Loucy (cell line): ENCODE data around the gene PLEKHD1.

Experiments
- H2AFZ ChIP-seq: fragments of 200-600 bp; sonication (generic); 2 replicates; pipeline ENCODE4 v1.6.0; 2016; ENCODE audit warnings: antibody characterized with exemption, mild to moderate bottlenecking, low read length, moderate library complexity
- H3F3A ChIP-seq: fragments of 200-600 bp; 2 replicates; pipeline ENCODE4 v1.6.0; 2016; ENCODE audit warnings: antibody characterized with exemption, low read depth, mild to moderate bottlenecking
- H3K27me3 ChIP-seq: fragments of 200-600 bp; sonication (generic); 2 replicates; pipeline ENCODE4 v1.6.1; 2014; ENCODE audit warnings: low read length, mild to moderate bottlenecking; ENCODE audit not compliant: insufficient read depth, poor library complexity, severe bottlenecking
- H3K36me3 ChIP-seq: fragments of 200-600 bp; sonication (generic); 2 replicates; pipeline ENCODE4 v1.6.1; 2016; ENCODE audit warnings: low read length; ENCODE audit not compliant: insufficient read depth
- H3K4me1 ChIP-seq: fragments of 200-600 bp; sonication (generic); 2 replicates; pipeline ENCODE4 v1.5.1; 2014; ENCODE audit warnings: low read length, mild to moderate bottlenecking; ENCODE audit not compliant: insufficient read depth, poor library complexity, severe bottlenecking
- H3K4me2 ChIP-seq: fragments of 200-600 bp; sonication (generic); 2 replicates; pipeline ENCODE4 v1.6.0; 2014; ENCODE audit warnings: antibody characterized with exemption, low read length, low read depth, mild to moderate bottlenecking; ENCODE audit not compliant: poor library complexity, severe bottlenecking
- H3K4me3 ChIP-seq: fragments of 200-600 bp; sonication (generic); 2 replicates; pipeline ENCODE4 v1.5.1; 2014; ENCODE audit warnings: low read length, mild to moderate bottlenecking, mixed read lengths; ENCODE audit not compliant: poor library complexity, severe bottlenecking
- H3K79me2 ChIP-seq: fragments of 200-600 bp; sonication (generic); 2 replicates; pipeline ENCODE4 v1.6.1; 2014; ENCODE audit warnings: low read length; ENCODE audit not compliant: insufficient read depth
- H3K9ac ChIP-seq: fragments of 200-600 bp; sonication (generic); 2 replicates; pipeline ENCODE4 v1.6.0; 2014; ENCODE audit warnings: mild to moderate bottlenecking, low read depth, low read length, moderate library complexity; ENCODE audit not compliant: poor library complexity, severe bottlenecking
- H3K9me2 ChIP-seq: fragments of 200-600 bp; sonication (generic); replicated peaks from 2 replicates; pipeline ENCODE4 v1.6.1; 2016; ENCODE audit warnings: low read depth, low read length, mixed read lengths
- H3K9me3 ChIP-seq: fragments of 200-600 bp; sonication (generic); 2 replicates; pipeline ENCODE4 v1.6.1; 2014; ENCODE audit warnings: mild to moderate bottlenecking, antibody characterized with exemption, low read length, low read depth; ENCODE audit not compliant: insufficient read depth
- H4K20me1 ChIP-seq: fragments of 200-600 bp; sonication (generic); 2 replicates; pipeline ENCODE4 v1.6.0; 2014; ENCODE audit warnings: antibody characterized with exemption, low read length, mild to moderate bottlenecking; ENCODE audit not compliant: insufficient read depth, poor library complexity, severe bottlenecking
- CTCF ChIP-seq: fragments of 200-600 bp; sonication (generic); conservative IDR thresholded peaks from 2 replicates; pipeline ENCODE4 v1.5.1; 2014; ENCODE audit warnings: mild to moderate bottlenecking, antibody characterized with exemption, low read length
- EZH2phosphoT487 ChIP-seq: fragments of 200-600 bp; IDR thresholded peaks from 2 replicates; pipeline ENCODE4 v1.6.1; 2018; ENCODE audit warnings: antibody characterized with exemption, mild to moderate bottlenecking, moderate library complexity, borderline replicate concordance

PLEKHD1 gene

GRCh38 chr14:69559581-69560011 is 75.1 kb downstream of the PLEKHD1 start:
- Histone ChIP-seq H3K4me1 (no peaks in the 10 kb centered on the region), H3F3A (no peaks in the 10 kb centered on the region), H3K36me3 (no peaks in the 10 kb centered on the region), H2AFZ (no peak overlapping the region), H3K4me2 (no peak overlapping the region), H3K4me3 (no peak overlapping the region), H3K9me3 (no peaks in the 10 kb centered on the region), H3K79me2 (no peaks in the 10 kb centered on the region), H4K20me1 (no peaks in the 10 kb centered on the region), H3K27me3 (no peaks in the 10 kb centered on the region), H3K9me2 (no peaks in the 10 kb centered on the region), H3K9ac (no peak overlapping the region)
- TF ChIP-seq CTCF (no peak), EZH2phosphoT487 (no peak)

GRCh38 chr14:69560826-69561225 is 76.3 kb downstream of the PLEKHD1 start:
- Histone ChIP-seq H3K27me3 (no peaks in the 10 kb centered on the region), H3K4me2 (no peak overlapping the region), H3K9ac (no peak overlapping the region), H2AFZ (no peak overlapping the region), H3K79me2 (no peaks in the 10 kb centered on the region), H3K9me2 (no peaks in the 10 kb centered on the region), H3K4me1 (no peaks in the 10 kb centered on the region), H3F3A (no peaks in the 10 kb centered on the region), H3K36me3 (no peaks in the 10 kb centered on the region), H3K9me3 (no peaks in the 10 kb centered on the region), H4K20me1 (no peaks in the 10 kb centered on the region), H3K4me3 (no peak overlapping the region)
- TF ChIP-seq EZH2phosphoT487: no peak
- TF ChIP-seq CTCF: no peak

- no peak for TF ChIP-seq CTCF
- TF ChIP-seq EZH2phosphoT487: no peak
- Histone ChIP-seq H3K36me3 (no peaks in the 10 kb centered on the region), H3K27me3 (no peaks in the 10 kb centered on the region)
These were observed 77.4 kb downstream of the PLEKHD1 start for GRCh38 chr14:69561893-69562292.

More at GRCh38 chr14:69561893-69562292, 77.4 kb downstream of the PLEKHD1 start:
- Histone ChIP-seq H3K9me2 (no peaks in the 10 kb centered on the region), H3F3A (no peaks in the 10 kb centered on the region), H3K4me1 (no peaks in the 10 kb centered on the region), H2AFZ (no peak overlapping the region), H3K4me2 (no peak overlapping the region), H3K9me3 (no peaks in the 10 kb centered on the region), H3K9ac (no peak overlapping the region), H4K20me1 (no peaks in the 10 kb centered on the region), H3K4me3 (no peak overlapping the region), H3K79me2 (no peaks in the 10 kb centered on the region)
